ENCODE measurements around the gene OSCP1.

Gene OSCP1

GRCh38 chr1:36386265-36387140 is 63.7 kb downstream of the OSCP1 start:
- Histone ChIP-seq H3K9me3 (ENCODE audit: control insufficient read depth, low read length) (no peaks in the 10 kb centered on the region), H4K91ac (ENCODE audit: low read length) (peak overlapping the region; percentile 98), H3K4ac (ENCODE audit: low read depth in 1 of 2, low read length in 2 of 2) (peak overlapping the region; percentile 83 to 96), H3K4me3 (ENCODE audit: insufficient read depth in 1 of 2, low read depth in 1 of 2, low read length in 2 of 2) (peak overlapping the region in 1 of 2 experiments; percentile 81), H3K23ac (ENCODE audit: low read length in 2 of 2) (no peak overlapping the region), H2BK15ac (ENCODE audit: low read depth, poor library complexity, severe bottlenecking) (peak overlapping the region; percentile 88), H3K79me1 (replicated peaks; ENCODE audit: low read length, poor library complexity, severe bottlenecking) (peaks cover 9% of the 10 kb centered on the region), H2AK5ac (ENCODE audit: low read length, severe bottlenecking) (peak overlapping the region; percentile 95), H3K36me3 (ENCODE audit: control insufficient read depth in 1 of 2, insufficient read depth in 2 of 2, low read depth in 1 of 2, low read length in 2 of 2) (peaks cover 16 to 21% of the 10 kb centered on the region in 2 experiments), H3K14ac (ENCODE audit: low read length in 2 of 2) (peak overlapping the region in 1 of 2 experiments; percentile 13), H2BK5ac (ENCODE audit: low read depth, low read length, poor library complexity, severe bottlenecking) (peak overlapping the region; percentile 92), H2BK12ac (ENCODE audit: low read length in 2 of 2) (peak overlapping the region; percentile 95 to 99), H3K4me1 (ENCODE audit: control insufficient read depth, insufficient read depth, low read depth, low read length) (peaks cover 15% of the 10 kb centered on the region), H3K27ac (ENCODE audit: low read length, poor library complexity, severe bottlenecking) (peak overlapping the region; percentile 100), H3K4me2 (ENCODE audit: low read length, poor library complexity, severe bottlenecking) (peak overlapping the region; percentile 60), H3K9ac (ENCODE audit: low read length) (peak overlapping the region; percentile 99), H3K27me3 (ENCODE audit: control insufficient read depth in 1 of 2, insufficient read depth in 1 of 2, low read length in 2 of 2) (no peaks in the 10 kb centered on the region), H3K18ac (ENCODE audit: low read depth in 1 of 2, low read length in 2 of 2) (peak overlapping the region; percentile 95), H2BK120ac (ENCODE audit: low read depth, low read length) (peak overlapping the region; percentile 9), H2AFZ (ENCODE audit: low read depth, low read length) (no peak overlapping the region), H4K8ac (ENCODE audit: low read length) (peak overlapping the region; percentile 92)
- DNase-seq = peak; percentile 100
- under 1% methylated on average over 14 of the region's 14 CpGs for WGBS

DNA sequence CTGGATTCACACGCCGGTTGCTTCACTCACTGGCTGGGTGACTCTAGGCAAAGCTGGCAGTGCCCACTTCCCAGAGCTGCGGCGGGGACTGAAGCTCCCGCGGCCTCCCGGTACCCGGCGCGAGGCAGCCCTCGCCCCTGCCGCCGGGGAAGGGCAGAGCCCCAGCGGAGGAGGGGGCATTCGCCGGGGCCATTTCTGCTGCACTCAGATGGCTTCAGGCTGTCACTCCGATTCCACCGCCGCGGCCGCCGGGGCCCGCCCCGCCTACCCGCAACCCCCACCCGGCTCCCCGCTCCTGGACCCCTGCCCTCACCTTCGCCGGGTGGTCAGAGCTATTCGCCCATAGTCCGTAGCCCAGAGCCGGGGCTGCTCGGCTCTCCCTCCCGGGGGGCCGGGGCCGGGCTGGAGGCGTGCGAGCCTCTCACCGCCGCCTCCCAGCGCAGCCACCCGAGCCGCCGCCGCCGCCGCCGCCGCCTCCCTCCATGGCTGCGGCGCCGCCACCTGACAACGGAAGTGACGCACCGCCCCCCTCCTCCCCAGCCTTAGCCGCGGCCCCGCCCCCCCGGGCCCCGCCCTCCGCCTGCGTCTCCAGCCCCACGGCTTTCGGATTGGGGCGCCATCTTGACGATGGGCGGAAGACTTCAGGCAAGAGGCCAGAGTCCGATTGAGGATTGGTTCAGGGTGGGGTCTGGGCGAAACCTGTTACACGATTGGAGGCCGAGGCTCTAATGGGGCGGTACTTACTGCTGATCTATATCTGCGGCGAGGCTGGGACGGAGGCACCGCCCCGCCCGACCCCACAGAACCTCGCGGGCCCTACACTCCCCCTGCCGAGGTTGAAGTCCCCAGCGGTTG is 64.6 kb downstream of the OSCP1 start, which contains the start of gene STK40:
STK40 (minus strand) TSS at position 515 of the 855 bp plus-strand sequence. CDS start 24,592 bp downstream, outside the sequence.
- H3K27ac ChIP-seq (ENCODE audit: low read length, poor library complexity, severe bottlenecking) = peak within 1 kb of the TSS; percentile 100
- 0% methylated on average over 50 of the region's 82 CpGs for WGBS
- H2BK5ac ChIP-seq (ENCODE audit: low read depth, low read length, poor library complexity, severe bottlenecking) = peak within 1 kb of the TSS; percentile 92
- peak within 1 kb of the TSS; percentile 91 for H3K4me2 ChIP-seq (ENCODE audit: low read length, poor library complexity, severe bottlenecking)
- H3K4me3 ChIP-seq (ENCODE audit: insufficient read depth in 1 of 2, low read depth in 1 of 2, low read length in 2 of 2) = peak within 1 kb of the TSS; percentile 91 to 95
- DNase-seq = peak; percentile 100
- peaks cover 18% of the 10 kb centered on the region for H3K4me1 ChIP-seq (ENCODE audit: control insufficient read depth, insufficient read depth, low read depth, low read length)
- H3K36me3 ChIP-seq (ENCODE audit: control insufficient read depth in 1 of 2, insufficient read depth in 2 of 2, low read depth in 1 of 2, low read length in 2 of 2) = peaks cover 8 to 16% of the 10 kb centered on the region in 2 experiments
- H3K27me3 ChIP-seq (ENCODE audit: control insufficient read depth in 1 of 2, insufficient read depth in 1 of 2, low read length in 2 of 2) = no peaks in the 10 kb centered on the region
- peak within 1 kb of the TSS; percentile 90 to 96 for H3K4ac ChIP-seq (ENCODE audit: low read depth in 1 of 2, low read length in 2 of 2)
- H3K18ac ChIP-seq (ENCODE audit: low read depth in 1 of 2, low read length in 2 of 2) = peak within 1 kb of the TSS; percentile 95
- peak within 1 kb of the TSS; percentile 97 for H2BK15ac ChIP-seq (ENCODE audit: low read depth, poor library complexity, severe bottlenecking)
- peak within 1 kb of the TSS; percentile 99 for H3K9ac ChIP-seq (ENCODE audit: low read length)
- peak within 1 kb of the TSS in 1 of 2 experiments; percentile 87 for H3K23ac ChIP-seq (ENCODE audit: low read length in 2 of 2)
- peak within 1 kb of the TSS in 1 of 2 experiments; percentile 63 for H3K14ac ChIP-seq (ENCODE audit: low read length in 2 of 2)
- H2BK120ac ChIP-seq (ENCODE audit: low read depth, low read length) = peak within 1 kb of the TSS; percentile 87
- H2AFZ ChIP-seq (ENCODE audit: low read depth, low read length) = peak within 1 kb of the TSS; percentile 67
- peak within 1 kb of the TSS; percentile 92 for H4K8ac ChIP-seq (ENCODE audit: low read length)
- peak within 1 kb of the TSS; percentile 95 to 99 for H2BK12ac ChIP-seq (ENCODE audit: low read length in 2 of 2)
- peaks cover 6% of the 10 kb centered on the region for H3K79me1 ChIP-seq (replicated peaks; ENCODE audit: low read length, poor library complexity, severe bottlenecking)
- peak within 1 kb of the TSS; percentile 98 for H4K91ac ChIP-seq (ENCODE audit: low read length)
- peak within 1 kb of the TSS; percentile 95 for H2AK5ac ChIP-seq (ENCODE audit: low read length, severe bottlenecking)
- no peaks in the 10 kb centered on the region for H3K9me3 ChIP-seq (ENCODE audit: control insufficient read depth, low read length)

GRCh38 chr1:36384542-36385409 is 65.5 kb downstream of the OSCP1 start:
- 3% methylated on average over 25 of the region's 25 CpGs for WGBS
- H2AK5ac ChIP-seq (ENCODE audit: low read length, severe bottlenecking) = no peak overlapping the region
- peak overlapping the region; percentile 55 for H3K27ac ChIP-seq (ENCODE audit: low read length, poor library complexity, severe bottlenecking)
- peak overlapping the region; percentile 91 for H3K4me2 ChIP-seq (ENCODE audit: low read length, poor library complexity, severe bottlenecking)
- H3K27me3 ChIP-seq (ENCODE audit: control insufficient read depth in 1 of 2, insufficient read depth in 1 of 2, low read length in 2 of 2) = no peaks in the 10 kb centered on the region
- no peak overlapping the region for H2BK12ac ChIP-seq (ENCODE audit: low read length in 2 of 2)
- H3K23ac ChIP-seq (ENCODE audit: low read length in 2 of 2) = peak overlapping the region in 1 of 2 experiments; percentile 87
- peak; percentile 72 for DNase-seq
- peak overlapping the region; percentile 87 for H2BK120ac ChIP-seq (ENCODE audit: low read depth, low read length)
- peak overlapping the region; percentile 86 to 91 for H3K18ac ChIP-seq (ENCODE audit: low read depth in 1 of 2, low read length in 2 of 2)
- H3K79me1 ChIP-seq (replicated peaks; ENCODE audit: low read length, poor library complexity, severe bottlenecking) = peaks cover 6% of the 10 kb centered on the region
- no peak overlapping the region for H2AFZ ChIP-seq (ENCODE audit: low read depth, low read length)
- H3K4me1 ChIP-seq (ENCODE audit: control insufficient read depth, insufficient read depth, low read depth, low read length) = peaks cover 18% of the 10 kb centered on the region
- no peaks in the 10 kb centered on the region for H3K9me3 ChIP-seq (ENCODE audit: control insufficient read depth, low read length)
- H3K4ac ChIP-seq (ENCODE audit: low read depth in 1 of 2, low read length in 2 of 2) = peak overlapping the region; percentile 41 to 90
- peak overlapping the region; percentile 55 for H4K91ac ChIP-seq (ENCODE audit: low read length)
- H4K8ac ChIP-seq (ENCODE audit: low read length) = peak overlapping the region; percentile 31
- no peak overlapping the region for H2BK5ac ChIP-seq (ENCODE audit: low read depth, low read length, poor library complexity, severe bottlenecking)
- H3K36me3 ChIP-seq (ENCODE audit: control insufficient read depth in 1 of 2, insufficient read depth in 2 of 2, low read depth in 1 of 2, low read length in 2 of 2) = peaks cover 3 to 8% of the 10 kb centered on the region in 2 experiments
- H2BK15ac ChIP-seq (ENCODE audit: low read depth, poor library complexity, severe bottlenecking) = peak overlapping the region; percentile 97
- peak overlapping the region; percentile 96 for H3K9ac ChIP-seq (ENCODE audit: low read length)
- peak overlapping the region; percentile 91 to 95 for H3K4me3 ChIP-seq (ENCODE audit: insufficient read depth in 1 of 2, low read depth in 1 of 2, low read length in 2 of 2)
- no peak overlapping the region for H3K14ac ChIP-seq (ENCODE audit: low read length in 2 of 2)

All from mesenchymal stem cell (in vitro differentiated cells and primary cell).